Measurements from ENCODE around the gene LY86. TPM values are rescaled to one million over a fixed set of nuclear protein-coding genes. Genes with fewer than 3 reads are reported as not detected.

The LY86 gene
- total RNA-seq, 1 experiment from 2014 or later, result not detected

- DNase-seq (ENCODE audit: low spot score), result no peak
Measured at GRCh38 chr6:6701864-6702263, 113.3 kb downstream of the LY86 start.

- DNase-seq (ENCODE audit: low spot score), result no peak
Measured at GRCh38 chr6:6703699-6704098, 115.2 kb downstream of the LY86 start.
